EH (cell line): ENCODE data around the gene INSRR.

Experiments used
- DNase-seq: peaks from one replicate; pipeline ENCODE4 v3.0.0-alpha.2; 2015; ENCODE audit warnings: low read depth

The INSRR gene

DNA sequence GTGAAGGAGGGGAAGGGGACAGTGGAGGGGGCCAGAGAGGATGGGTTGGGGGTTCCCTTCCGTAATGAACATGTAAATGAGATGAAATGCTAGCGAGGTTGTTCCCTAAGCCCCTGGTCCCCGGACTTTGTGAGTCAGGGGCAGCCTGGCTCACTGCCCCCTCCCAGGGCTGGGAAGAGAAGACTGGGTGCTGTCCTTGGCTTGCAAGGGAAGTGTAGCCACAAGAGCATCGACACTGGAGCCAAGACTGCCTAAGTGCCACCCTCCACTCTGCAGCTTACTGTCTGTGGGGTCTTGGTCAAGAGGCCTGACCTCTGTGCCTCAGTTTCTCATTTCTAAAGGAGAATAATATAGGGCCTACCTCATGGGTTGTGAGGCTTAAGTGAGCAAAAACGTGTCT is 35.1 kb upstream of the INSRR start:
- DNase-seq = peak; percentile 45

DNA sequence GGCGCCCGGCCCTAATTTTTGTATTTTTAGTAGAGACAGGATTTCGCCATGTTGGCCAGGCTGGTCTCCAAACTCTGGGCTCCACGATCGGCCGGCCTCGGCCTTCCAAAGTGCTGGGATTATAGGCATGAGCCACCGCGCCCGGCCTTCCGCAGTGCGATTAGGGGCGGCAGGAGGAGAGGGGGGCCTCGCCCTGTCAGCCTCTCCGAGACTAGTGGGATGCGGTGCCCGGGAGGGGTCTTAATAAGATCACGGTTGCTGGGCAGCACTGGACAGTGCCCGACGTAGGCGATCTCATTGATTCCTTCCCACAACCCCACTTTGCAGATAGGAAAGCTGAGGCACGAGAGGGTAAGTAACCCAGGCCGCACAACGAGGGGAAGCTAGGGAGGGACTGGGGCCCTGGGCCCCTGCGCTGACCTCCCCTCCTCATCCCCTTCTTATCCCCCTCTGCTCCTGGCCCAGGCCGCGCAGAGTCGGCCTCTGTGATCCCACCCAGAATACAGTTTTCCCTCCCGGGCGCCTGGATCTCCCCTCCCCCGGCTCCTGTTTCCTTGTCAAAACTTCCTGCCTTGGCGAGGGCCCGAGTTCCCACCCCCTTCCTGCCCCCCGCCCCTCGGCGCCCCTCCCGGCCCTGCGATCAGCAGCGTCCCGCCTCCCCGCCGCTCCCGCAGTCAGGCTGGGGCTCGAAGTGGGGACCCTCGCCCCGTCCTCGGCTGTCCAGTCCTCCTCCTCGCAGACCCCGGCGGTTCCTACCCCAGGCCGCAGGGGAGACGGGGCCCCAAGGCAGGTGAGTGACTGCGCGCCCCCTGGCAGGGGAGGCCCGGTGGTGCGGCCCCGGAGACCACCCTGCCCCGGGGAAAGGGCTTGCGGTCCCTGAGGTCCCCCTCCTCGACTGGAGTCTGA is 34.4 kb upstream of the INSRR start, which contains the start of gene PEAR1:
Gene PEAR1 (plus strand): TSS at position 671 of the 906 bp plus-strand sequence. CDS start 10,209 bp downstream, outside the sequence.
- DNase-seq = peak; percentile 69

DNA sequence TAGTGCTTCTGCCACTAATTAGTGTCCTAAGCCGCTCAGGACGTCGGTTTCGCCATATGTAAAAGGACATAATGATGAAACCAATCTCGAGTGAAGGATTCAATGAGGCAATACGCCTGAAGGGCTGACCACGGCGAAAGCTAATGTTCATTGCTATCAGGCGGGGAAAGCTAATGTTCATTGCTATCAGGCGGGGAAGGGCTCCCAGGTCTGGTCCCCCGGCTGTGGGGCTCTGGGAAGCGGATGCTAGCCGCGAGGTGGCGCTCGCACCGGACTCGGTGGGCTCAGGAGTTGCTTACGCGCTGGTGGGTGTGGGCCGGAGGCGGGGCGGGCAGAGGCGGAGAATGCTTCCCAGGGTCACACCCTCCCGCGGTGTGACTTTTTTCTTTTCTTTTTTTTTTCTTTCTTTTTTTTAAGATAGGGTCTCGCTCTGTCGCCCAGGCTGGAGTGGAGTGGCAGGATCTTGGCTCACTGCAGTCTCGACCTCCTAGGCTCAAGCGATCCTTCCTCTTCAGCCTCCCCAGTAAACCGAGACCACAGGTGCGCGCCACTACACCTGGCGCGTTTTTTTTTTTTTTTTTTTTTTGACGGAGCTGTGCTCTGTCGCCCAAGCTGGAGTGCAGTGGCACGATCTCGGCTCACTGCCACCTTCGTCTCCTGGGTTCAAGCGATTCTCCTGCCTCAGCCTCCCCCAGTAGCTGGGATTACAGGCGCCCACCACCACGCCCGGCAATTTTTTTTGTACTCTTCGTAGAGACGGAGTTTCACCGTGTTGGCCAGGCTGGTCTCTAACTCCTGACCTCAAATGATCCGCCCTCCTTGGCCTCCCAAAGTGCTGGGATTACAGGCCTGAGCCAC is 33.5 kb upstream of the INSRR start:
- DNase-seq = peak; percentile 89

DNA sequence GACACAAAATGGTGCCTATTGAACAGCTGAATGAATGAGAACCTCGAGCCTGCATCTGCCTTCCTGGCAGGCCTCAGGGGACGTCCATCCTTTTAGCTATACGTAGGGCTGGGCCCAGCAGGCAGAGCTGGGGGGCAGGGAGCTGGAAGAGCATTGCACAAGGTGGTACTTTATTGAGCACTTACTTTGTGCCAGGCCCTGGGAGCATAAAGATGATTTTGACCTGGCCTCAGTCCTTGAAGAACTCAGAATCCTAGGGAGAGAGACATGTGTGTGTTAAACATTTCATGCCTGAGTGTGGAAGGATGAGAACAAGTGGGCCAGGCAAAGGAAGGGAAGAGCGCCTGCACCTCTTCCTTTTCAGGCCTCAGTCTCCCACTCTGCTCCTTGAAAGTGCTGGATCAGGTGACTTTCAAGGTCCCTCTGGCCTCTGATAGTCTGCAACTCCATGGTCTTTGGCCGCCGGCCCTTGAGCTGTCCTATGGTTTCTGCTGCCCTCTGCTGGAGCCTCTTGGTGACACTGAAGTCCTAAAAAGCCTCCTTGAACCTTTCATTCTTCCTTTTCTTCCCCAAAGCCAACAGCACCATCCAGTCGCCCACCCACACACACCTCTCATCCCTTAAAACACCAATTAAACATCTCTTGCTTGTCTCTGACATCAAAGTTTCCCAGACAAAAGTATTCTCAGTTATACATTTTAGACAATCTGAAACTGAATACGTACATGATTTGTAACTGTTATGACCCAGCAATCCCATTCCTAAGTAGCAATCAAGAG is 31.1 kb upstream of the INSRR start:
- peak; percentile 78 for DNase-seq

DNA sequence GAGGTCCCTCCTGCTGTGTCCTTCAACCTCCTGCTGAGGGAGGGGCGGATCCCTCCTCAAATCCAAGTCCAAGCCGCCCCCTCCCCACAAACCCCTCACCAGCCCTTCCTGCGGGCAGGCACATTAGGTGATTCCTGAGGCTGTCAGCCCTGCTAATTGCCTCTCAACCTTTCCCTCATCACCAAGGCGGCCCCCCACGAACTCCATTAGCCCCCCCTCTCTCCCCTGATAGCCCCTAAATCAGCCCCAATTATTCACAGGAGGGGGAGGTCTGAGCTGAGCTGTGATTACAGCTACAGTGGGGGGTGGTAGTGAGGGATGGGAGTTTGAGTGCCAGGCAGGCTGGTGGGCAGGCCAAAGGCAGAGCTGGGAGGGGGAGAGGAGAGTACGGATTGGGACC is 28.8 kb upstream of the INSRR start:
- DNase-seq = no peak

DNA sequence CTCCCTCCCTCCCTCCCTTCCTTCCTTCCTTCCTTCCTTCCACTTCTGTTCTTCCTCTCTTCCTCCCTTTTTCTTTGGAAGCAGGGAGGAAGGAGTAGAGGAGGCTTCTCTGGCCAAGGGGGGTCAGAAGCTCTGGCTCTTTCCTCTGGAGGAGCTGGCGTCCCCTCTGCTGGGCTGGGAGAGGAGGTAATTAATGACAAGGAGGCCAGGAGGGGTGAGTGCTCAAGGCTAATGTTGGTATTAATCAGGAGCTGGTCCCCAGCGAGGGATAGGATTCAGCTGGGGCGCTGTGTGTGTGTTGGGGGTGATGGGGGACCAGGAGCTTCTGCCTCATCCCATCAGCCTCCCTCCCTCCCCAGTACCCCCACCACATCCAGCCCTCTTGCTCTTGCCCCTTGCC is 28.4 kb upstream of the INSRR start:
- no peak for DNase-seq

DNA sequence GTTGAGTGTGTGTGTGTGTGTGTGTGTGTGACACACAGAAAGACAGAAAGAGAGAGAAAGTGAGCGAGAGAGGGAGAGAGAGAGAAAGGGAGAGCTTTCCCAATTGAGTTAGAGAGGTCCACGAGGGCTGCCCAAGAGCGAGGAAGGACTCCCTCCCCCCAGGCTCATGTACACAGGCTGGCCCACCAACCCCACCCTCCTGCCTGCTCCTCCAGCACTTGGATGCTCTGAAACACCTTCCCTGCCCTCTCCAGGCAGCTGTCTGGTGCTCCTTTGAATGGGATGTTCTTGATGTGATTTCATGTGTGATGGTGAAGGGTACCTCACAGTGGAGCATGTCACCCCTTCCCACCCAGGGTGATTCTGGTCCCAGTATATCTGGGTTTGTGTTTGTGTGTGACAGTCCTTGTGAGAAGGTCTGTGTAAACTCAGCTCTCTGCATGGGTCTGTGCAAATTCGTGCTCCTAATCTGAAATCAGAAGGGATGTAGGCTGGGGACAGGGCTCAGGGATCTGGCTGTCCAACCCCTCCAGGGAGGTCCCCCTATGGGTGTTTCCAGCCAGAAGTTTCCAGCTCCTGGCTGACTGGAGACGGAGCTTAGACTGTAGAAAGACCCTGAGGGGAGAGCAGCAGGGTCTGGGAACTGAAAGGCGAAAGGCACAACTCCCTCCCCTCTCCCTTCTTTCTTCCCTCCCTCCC is 27.8 kb upstream of the INSRR start:
- no peak for DNase-seq

DNA sequence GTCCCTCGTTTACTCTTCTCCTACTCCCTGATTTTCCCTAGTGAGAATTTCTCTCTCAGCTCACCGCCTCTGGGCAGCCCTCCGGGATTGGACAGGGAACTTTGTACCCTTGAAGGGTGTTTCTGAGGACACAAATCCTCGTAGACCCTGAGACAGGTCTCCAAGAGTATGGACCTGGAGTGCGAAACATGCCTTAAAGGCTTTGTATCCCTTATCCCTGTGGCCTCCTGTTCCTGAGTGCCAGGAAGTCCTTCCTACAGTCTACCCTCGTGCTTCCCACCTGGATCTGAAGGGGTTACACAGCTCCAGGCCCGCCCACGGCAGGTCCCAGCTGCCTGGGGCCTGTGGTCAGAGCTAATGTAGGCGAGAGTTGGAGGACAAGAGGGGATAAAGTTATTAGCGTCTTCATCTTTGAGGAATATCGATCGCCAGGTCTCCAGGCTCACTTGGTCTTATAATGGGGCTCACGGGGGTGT is 27.0 kb upstream of the INSRR start:
- DNase-seq = no peak

DNA sequence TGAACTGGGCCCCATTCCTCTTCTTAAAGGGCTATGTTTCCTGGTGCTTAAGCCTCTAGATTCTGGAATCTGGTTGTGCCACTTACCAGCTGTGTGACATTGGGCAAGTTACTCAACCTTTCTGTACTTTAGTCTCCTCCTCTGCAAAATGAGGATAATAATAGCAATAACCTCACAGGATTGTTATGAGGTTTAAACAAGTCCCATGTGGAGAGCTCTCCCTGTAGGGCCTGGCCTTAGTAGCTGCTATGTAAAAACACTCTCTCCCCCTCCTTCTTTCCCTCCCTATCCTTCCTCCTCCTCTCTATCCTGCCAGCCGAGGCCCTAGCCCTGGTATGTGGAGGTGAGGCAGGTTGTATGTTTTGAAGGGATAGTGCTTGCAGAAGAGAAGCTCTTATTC is 26.4 kb upstream of the INSRR start:
- peak; percentile 30 for DNase-seq

DNA sequence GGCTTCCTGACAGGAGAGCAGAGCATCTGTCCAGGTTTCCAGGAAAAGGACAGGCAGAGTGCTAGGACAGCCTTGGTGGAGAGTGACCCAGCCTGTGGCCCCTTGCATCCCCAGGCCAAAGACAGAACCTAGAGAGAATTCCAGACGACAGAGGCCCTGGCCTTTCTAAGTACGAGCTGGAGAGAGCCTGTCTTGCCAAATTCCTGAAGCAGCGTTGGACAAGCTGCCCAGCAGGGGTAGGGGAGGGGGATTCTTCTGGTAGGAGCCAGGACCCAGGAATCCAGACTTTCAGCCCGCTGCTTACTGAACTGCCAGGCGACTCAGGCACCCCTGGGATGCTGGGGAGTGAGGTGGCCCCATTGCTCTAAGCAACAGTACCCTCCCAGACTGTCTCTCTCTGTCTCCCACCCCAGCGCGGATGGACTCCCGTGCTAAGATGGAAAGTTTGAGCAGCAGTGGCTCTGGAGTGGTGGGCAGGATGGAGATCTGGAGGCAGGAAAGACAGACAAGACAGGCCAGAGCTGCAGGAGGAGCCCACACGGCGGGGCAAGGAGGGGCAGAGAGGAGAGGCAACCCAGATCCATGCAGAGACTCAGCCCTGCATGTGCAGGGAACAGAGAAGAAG is 25.8 kb upstream of the INSRR start:
- DNase-seq = no peak

DNA sequence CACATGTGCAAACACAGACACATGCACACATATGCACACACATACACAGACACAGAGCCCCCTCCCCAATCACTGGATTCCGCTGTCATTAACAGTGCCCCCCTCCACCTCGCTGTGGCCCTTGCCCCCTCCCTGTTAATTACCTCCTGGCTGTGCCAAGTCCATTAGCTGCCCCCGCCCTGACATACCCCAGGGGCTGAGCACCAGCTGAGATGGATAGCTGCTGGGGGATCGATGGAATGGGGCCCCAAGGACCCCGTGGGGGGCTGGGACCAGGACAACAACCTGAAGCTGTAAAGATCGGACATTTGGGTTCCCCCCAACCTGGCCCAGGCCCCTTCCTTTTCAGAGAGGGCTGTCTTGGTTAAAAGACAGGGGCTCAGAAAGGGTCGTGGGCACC is 25.0 kb upstream of the INSRR start:
- no peak for DNase-seq

DNA sequence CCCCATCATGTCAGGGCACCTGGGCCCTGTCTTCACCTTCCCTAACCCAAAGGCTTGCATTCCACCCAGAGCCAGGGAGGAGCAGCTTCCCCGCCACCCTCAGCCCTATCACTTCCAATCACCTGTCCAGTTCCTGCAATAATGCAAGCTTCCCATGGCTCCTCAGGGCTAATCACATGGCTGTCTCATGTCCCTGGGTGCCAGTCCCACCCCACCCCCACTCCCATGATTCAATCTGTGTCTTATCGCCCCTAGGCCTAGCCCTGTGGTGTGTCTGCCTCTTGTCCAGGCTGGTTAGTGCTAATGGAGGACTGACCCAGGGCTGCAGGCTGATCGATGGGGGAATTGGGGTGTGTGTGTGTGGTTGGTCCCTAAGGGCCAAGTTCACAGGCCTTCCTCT is 23.6 kb upstream of the INSRR start:
- DNase-seq = no peak

DNA sequence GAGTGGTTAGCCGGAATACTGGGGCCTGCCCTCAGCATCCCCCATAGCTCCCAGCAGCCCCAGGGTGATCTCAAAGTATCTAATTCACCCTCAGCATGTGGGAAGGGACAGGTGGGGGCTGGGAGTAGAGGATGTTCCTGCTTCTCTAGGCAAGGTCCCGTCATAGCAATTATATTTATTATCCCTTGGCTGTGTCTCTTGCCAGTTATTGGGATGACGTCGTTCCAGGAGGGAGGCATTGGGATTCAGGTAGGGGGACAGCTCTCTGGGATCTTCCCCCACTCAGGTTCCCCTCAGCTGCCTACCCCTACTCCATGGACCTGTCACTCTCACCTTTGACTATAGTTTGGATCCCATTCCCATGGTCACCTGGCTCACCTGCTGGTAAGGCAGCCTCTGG is 22.7 kb upstream of the INSRR start:
- DNase-seq = no peak

DNA sequence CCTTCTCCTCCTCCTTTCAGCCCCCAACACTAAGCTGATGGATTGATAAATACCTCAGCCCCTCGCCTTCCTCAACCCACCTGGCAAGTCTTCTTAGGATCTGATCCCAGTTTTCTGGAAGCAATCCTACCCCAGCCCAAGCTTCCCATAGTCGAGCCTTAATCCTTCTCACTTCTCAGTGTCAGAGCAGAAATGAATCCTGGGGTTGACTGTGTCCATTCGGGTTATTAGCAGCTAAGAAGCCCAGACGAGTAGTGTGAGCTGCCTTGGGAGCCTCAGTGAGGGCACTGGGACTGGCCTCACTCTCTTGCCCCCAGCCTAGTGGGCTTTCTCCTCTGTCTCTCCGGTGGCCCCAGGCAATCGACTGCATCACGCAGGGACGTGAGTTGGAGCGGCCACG is 22.2 kb upstream of the INSRR start:
- no peak for DNase-seq

DNA sequence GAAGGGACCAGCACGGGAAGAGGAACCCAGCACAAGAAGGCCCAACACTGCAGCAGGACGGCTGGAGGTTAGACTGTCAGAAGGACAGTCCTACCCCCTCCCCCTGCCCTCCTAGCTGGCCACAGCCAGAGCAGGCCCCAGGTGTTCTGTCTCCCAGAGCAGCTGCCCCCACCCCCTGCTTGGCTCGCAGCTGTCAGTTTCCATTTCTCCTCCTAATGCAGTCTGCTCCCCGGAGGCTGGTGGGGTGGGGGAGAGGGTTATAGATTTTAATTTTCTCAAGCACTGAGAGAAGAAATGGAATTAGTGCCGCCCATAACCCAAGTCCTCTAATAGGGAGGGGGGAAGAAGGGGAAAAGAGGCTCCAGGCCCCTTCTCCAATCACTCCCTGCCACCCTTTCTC is 21.6 kb upstream of the INSRR start:
- no peak for DNase-seq

DNA sequence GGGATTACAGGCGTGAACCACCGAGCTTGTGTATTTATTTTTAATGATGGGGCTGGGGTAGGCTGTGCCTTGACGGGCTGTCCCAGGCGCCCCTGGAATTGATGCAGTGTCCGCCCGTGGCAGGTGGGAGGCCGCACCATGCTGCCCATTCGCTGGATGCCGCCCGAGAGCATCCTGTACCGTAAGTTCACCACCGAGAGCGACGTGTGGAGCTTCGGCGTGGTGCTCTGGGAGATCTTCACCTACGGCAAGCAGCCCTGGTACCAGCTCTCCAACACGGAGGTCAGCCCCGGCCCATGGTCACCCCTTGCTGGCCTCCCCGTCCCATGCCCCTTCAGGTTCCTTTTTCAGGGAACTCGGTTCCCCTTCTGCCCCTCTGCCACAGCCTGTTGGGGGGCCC is 21.0 kb upstream of the INSRR start:
- DNase-seq = no peak

DNA sequence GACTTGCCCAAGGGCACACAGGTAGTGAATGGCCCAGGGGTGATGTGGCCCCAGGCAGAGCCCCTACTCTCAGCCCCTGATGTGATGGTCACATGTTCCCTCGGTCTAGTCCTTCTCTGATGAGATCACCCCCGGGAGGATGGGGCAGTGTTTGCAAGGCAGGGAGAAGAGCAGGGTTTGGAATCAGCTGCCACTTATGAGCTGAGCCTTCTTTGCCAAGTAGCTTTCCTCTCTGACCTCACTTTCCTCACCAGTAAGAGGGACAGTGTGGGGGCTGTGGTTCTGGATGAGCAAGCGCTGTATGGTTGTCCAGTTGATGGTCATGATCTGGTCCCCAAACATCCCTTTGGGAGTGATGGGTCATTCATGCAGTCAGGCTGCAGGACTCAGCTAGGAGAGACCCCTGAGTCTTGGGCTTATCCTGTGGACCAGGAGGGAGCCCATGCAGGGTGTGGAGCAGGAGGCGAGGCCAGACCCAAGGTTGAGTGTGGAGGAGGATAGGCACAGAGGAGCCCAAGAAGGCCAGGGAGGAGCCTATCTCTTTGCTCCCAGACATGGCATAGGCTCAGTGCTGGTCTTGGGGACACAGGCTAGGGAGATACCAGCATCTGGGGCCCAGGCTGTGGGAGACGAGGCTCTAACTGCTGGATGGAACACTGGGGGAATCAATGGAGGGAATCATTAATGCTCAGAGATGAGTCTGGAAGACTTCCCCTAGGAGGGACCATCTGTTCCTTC is 18.7 kb upstream of the INSRR start:
- DNase-seq = no peak

DNA sequence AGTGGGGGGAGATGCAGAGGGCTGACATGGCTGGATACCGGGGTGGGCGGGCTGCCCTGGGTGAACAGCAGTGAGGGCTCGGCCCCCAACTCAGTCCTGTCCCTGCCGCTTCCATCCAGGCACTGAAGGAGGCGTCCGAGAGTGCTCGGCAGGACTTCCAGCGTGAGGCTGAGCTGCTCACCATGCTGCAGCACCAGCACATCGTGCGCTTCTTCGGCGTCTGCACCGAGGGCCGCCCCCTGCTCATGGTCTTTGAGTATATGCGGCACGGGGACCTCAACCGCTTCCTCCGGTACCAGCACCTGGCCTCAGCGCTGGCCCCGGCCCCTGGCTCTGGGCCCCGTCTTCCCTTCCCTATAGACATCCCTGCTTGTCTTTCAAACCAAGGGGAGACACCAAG is 17.4 kb upstream of the INSRR start:
- no peak for DNase-seq

DNA sequence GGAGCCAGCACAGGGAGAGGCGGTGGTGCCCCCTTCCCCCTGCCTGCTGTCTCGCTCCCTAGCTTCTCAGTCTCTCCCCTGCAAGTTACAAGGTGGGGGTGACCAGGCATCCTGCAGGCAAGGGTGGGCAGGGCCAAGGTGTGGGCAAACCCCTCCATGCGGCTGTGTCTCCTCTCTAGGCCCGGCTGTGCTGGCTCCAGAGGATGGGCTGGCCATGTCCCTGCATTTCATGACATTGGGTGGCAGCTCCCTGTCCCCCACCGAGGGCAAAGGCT is 16.4 kb upstream of the INSRR start:
- DNase-seq = no peak

DNA sequence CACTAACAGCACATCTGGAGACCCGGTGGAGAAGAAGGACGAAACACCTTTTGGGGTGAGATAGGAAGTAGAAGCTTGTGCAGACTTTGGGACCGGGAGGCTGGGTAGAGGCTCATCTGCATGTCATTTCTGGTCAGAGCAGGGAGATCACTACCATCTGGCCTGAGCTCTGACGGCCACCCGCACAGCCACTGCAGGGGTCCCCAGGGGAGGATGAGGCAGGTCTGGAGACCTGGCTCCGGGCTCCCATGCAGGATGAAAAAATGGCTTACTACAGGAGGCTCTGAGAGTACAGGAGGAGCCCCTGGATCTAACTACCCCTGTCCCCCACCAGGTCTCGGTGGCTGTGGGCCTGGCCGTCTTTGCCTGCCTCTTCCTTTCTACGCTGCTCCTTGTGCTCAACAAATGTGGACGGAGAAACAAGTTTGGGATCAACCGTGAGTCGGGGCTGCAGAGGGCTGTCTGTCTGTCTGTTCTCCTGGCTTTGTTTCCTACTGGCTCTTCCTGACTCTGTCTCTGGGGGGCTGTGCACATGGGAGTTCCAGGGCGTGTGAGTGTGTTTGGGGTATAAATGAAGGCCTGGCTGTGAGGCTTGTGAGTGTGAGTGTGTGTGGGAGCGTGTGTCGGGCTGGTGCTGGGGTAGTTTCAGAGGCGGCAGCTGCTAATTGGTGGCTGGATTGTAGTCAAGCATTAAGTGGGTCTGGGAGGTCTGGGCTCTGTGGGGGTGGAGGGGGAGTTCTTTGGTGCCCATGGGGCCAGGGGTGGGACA is 15.8 kb upstream of the INSRR start:
- no peak for DNase-seq
